Esophagus squamous epithelium (tissue), 5 donors: ENCODE data around the gene ARAP3. TPM values are rescaled to one million over a fixed set of nuclear protein-coding genes. Genes with fewer than 3 reads are reported as not detected.
A peak's percentile ranks its signal among the peaks of the same experiment; 100 is the strongest.

Experiments
- DNase-seq: peaks from one replicate; lab custom pipeline; 2025; lab: John Stamatoyannopoulos, UW
- H3K27ac ChIP-seq, 4 donors: fragments of 200-600 bp; sonication (generic); one replicate each; pipeline ENCODE4 v1.5.1; 2016 to 2019; ENCODE audit warnings: mild to moderate bottlenecking in 1 of 4
- H3K27me3 ChIP-seq, 4 donors: fragments of 200-600 bp; sonication (generic); 1 replicate in 3 of 4; 2 replicates in 1 of 4; pipeline versions ENCODE4 v1.5.1 to v1.6.0; 2017 to 2021; ENCODE audit warnings: antibody characterized with exemption in 1 of 4
- H3K36me3 ChIP-seq, 3 donors: fragments of 200-600 bp; sonication (generic); one replicate each; pipeline ENCODE4 v1.5.1; 2016 to 2019
- H3K4me1 ChIP-seq, 3 donors: fragments of 200-600 bp; sonication (generic); one replicate each; pipeline ENCODE4 v1.5.1; 2017 to 2019
- H3K4me3 ChIP-seq, 4 donors: fragments of 200-600 bp; sonication (generic); 1 replicate in 3 of 4; 2 replicates in 1 of 4; pipeline ENCODE4 v1.5.1; 2016 to 2019; ENCODE audit warnings: mild to moderate bottlenecking in 2 of 4, moderate library complexity in 1 of 4
- H3K9me3 ChIP-seq, 3 donors: fragments of 200-600 bp; sonication (generic); one replicate each; pipeline ENCODE4 v1.5.1; 2016 to 2019
- CTCF ChIP-seq, 6 experiments: fragments of 450-650 bp in 4 of 6; fragments of 200-600 bp in 2 of 6; sonication (generic) in 2 of 6; IDR thresholded peaks; one replicate each; pipeline ENCODE4 v1.5.1; 2016 to 2019; ENCODE audit warnings: antibody characterized with exemption in 6 of 6, mild to moderate bottlenecking in 4 of 6, moderate library complexity in 4 of 6
- POLR2A ChIP-seq, 4 donors: fragments of 450-650 bp; IDR thresholded peaks; one replicate each; pipeline ENCODE4 v1.6.1; 2017; ENCODE audit warnings: antibody characterized with exemption in 4 of 4, mild to moderate bottlenecking in 4 of 4, moderate library complexity in 3 of 4
- WGBS, 2 donors: methylation state at CpG; one replicate each; pipeline ENCODE4 v1.1.5; 2018; 5-methylcytosine and 5-hydroxymethylcytosine counted together
- intact Hi-C: fragments of 100-400 bp; cut with DNase I; formaldehyde crosslinking; loops from one replicate; pipeline ENCODE4 v1.15.0; 2022
- total RNA-seq, 4 donors: library from RNA; depleted of rRNA; stranded (reverse); fragments of >200 nt; gene quantifications; one replicate each; pipeline ENCODE4 v1.1.0, GENCODE V29; 2016
- donor health status: DM: yes; HTN: yes; CAD: no.

ARAP3 gene
- total RNA-seq, 4 donors from 2014 or later = 1.1 to 5.9 (median 2.4) TPM

- H3K36me3 ChIP-seq = peaks cover 0 to 9% (median 0%) of the 10 kb centered on the region in 3 donors
- TF ChIP-seq CTCF (IDR thresholded peaks at IDR 0.05) = no peak
- no peak for TF ChIP-seq POLR2A (IDR thresholded peaks at IDR 0.05)
- intact Hi-C loops = no loop called here
- WGBS, 2 donors = 40 to 70% methylated on average over 6 of the region's 6 CpGs
- peak overlapping the region in 1 of 4 donors; percentile 9 for H3K4me3 ChIP-seq
- peaks cover 11 to 52% (median 15%) of the 10 kb centered on the region in 3 donors for H3K4me1 ChIP-seq
- peak overlapping the region; percentile 33 to 87 (median 76) for H3K27ac ChIP-seq
- peak; percentile 34 for DNase-seq
- H3K9me3 ChIP-seq = no peaks in the 10 kb centered on the region
- no peaks in the 10 kb centered on the region for H3K27me3 ChIP-seq
These were observed 76.3 kb downstream of the ARAP3 start for GRCh38 chr5:141605523-141606277.

- Histone ChIP-seq H3K27me3 (no peaks in the 10 kb centered on the region), H3K36me3 (no peaks in the 10 kb centered on the region), H3K27ac (peak overlapping the region; percentile 72 to 87 (median 80)), H3K4me3 (no peak overlapping the region), H3K4me1 (peaks cover 11 to 54% (median 17%) of the 10 kb centered on the region in 3 donors), H3K9me3 (no peaks in the 10 kb centered on the region)
- DNase-seq = no peak
- intact Hi-C loops = no loop called here
- 31 to 35% methylated on average over 6 of the region's 6 CpGs for WGBS, 2 donors
- TF ChIP-seq POLR2A (IDR thresholded peaks at IDR 0.05) (no peak), CTCF (IDR thresholded peaks at IDR 0.05) (no peak)
These were observed 77.9 kb downstream of the ARAP3 start for GRCh38 chr5:141603923-141604717.

Other genes with a start within 250 kb of the ARAP3 start
- gene PCDHGC3, start 206.3 kb downstream of the ARAP3 start, total RNA-seq = 10 to 100 TPM; 36.6 to 52.5 (median 38.6) TPM
- gene PCDHGC4, start 197.2 kb downstream of the ARAP3 start, total RNA-seq = 1 to 10 TPM in 3 of 4 donors, under 1 TPM in 1; 0.21 to 3.3 (median 2.1) TPM
- gene PCDHGC5, start 193.1 kb downstream of the ARAP3 start, total RNA-seq = 1 to 10 TPM in 3 of 4 donors, under 1 TPM in 1; 0.26 to 1.7 (median 1.5) TPM
- gene DIAPH1, start 63.2 kb downstream of the ARAP3 start, total RNA-seq = 100 to 1,000 TPM in 3 of 4 donors, 10 to 100 TPM in 1; 63.0 to 157 (median 124) TPM
- 10 to 100 TPM; 33.0 to 60.8 (median 40.4) TPM for gene HDAC3, start 45.4 kb downstream of the ARAP3 start, total RNA-seq
- 10 to 100 TPM in 1 of 4 donors, 1 to 10 TPM in 3; 4.3 to 10.4 (median 6.4) TPM for gene RELL2, start 45.2 kb downstream of the ARAP3 start, total RNA-seq
- 10 to 100 TPM in 2 of 4 donors, 1 to 10 TPM in 2; 6.0 to 27.7 (median 10.4) TPM for gene FCHSD1, start 30.8 kb downstream of the ARAP3 start, total RNA-seq
- 100 to 1,000 TPM in 1 of 4 donors, 10 to 100 TPM in 3; 51.3 to 131 (median 67.9) TPM for gene PCDH1, start 196.2 kb upstream of the ARAP3 start, total RNA-seq
- gene DELE1, start 241.6 kb upstream of the ARAP3 start, total RNA-seq = 10 to 100 TPM; 27.3 to 68.5 (median 37.1) TPM